ENCODE results near the gene OPCML.

Gene OPCML

GRCh38 chr11:133081730-133082452 is 450.4 kb downstream of the OPCML start:
- Histone ChIP-seq H3K4me1 (ENCODE audit: control insufficient read depth, insufficient read depth, low read length) (peaks cover 5% of the 10 kb centered on the region), H3K9ac (ENCODE audit: low read length in 2 of 2) (no peak overlapping the region), H3K36me3 (ENCODE audit: control insufficient read depth in 2 of 2, insufficient read depth in 2 of 2, low read length in 2 of 2) (no peaks in the 10 kb centered on the region), H3K27ac (ENCODE audit: low read length) (no peak overlapping the region), H3K27me3 (ENCODE audit: control insufficient read depth in 1 of 2, insufficient read depth in 2 of 2, low read length in 2 of 2) (peaks cover 32 to 33% of the 10 kb centered on the region in 2 donors), H3K4me3 (ENCODE audit: low read length in 2 of 2) (no peak overlapping the region), H3K9me3 (ENCODE audit: control insufficient read depth in 2 of 2, low read length in 2 of 2) (no peaks in the 10 kb centered on the region)

- H3K9ac ChIP-seq (ENCODE audit: low read length in 2 of 2), result no peak overlapping the region
- H3K27me3 ChIP-seq (ENCODE audit: control insufficient read depth in 1 of 2, insufficient read depth in 2 of 2, low read length in 2 of 2), result peaks cover 32% of the 10 kb centered on the region in 2 donors
- H3K27ac ChIP-seq (ENCODE audit: low read length), result no peak overlapping the region
- no peaks in the 10 kb centered on the region for H3K36me3 ChIP-seq (ENCODE audit: control insufficient read depth in 2 of 2, insufficient read depth in 2 of 2, low read length in 2 of 2)
- no peak overlapping the region for H3K4me3 ChIP-seq (ENCODE audit: low read length in 2 of 2)
- no peaks in the 10 kb centered on the region for H3K9me3 ChIP-seq (ENCODE audit: control insufficient read depth in 2 of 2, low read length in 2 of 2)
- H3K4me1 ChIP-seq (ENCODE audit: control insufficient read depth, insufficient read depth, low read length), result peaks cover 5% of the 10 kb centered on the region
These were observed 451.3 kb downstream of the OPCML start for GRCh38 chr11:133081020-133081419.

- Histone ChIP-seq H3K27me3 (ENCODE audit: control insufficient read depth in 1 of 2, insufficient read depth in 2 of 2, low read length in 2 of 2) (peaks cover 14 to 31% of the 10 kb centered on the region in 2 donors), H3K4me3 (ENCODE audit: low read length in 2 of 2) (no peak overlapping the region), H3K27ac (ENCODE audit: low read length) (no peak overlapping the region), H3K9ac (ENCODE audit: low read length in 2 of 2) (no peak overlapping the region), H3K4me1 (ENCODE audit: control insufficient read depth, insufficient read depth, low read length) (peaks cover 5% of the 10 kb centered on the region), H3K9me3 (ENCODE audit: control insufficient read depth in 2 of 2, low read length in 2 of 2) (no peaks in the 10 kb centered on the region), H3K36me3 (ENCODE audit: control insufficient read depth in 2 of 2, insufficient read depth in 2 of 2, low read length in 2 of 2) (no peaks in the 10 kb centered on the region)
These were observed 453.5 kb downstream of the OPCML start for GRCh38 chr11:133078591-133079404.

GRCh38 chr11:133078012-133078411 is 454.3 kb downstream of the OPCML start:
- Histone ChIP-seq H3K9ac (ENCODE audit: low read length in 2 of 2) (no peak overlapping the region), H3K27ac (ENCODE audit: low read length) (no peak overlapping the region), H3K36me3 (ENCODE audit: control insufficient read depth in 2 of 2, insufficient read depth in 2 of 2, low read length in 2 of 2) (no peaks in the 10 kb centered on the region), H3K4me3 (ENCODE audit: low read length in 2 of 2) (no peak overlapping the region), H3K9me3 (ENCODE audit: control insufficient read depth in 2 of 2, low read length in 2 of 2) (no peaks in the 10 kb centered on the region), H3K4me1 (ENCODE audit: control insufficient read depth, insufficient read depth, low read length) (peaks cover 1% of the 10 kb centered on the region), H3K27me3 (ENCODE audit: control insufficient read depth in 1 of 2, insufficient read depth in 2 of 2, low read length in 2 of 2) (peaks cover 9 to 28% of the 10 kb centered on the region in 2 donors)

GRCh38 chr11:133075351-133075750 is 456.9 kb downstream of the OPCML start:
- H3K27me3 ChIP-seq (ENCODE audit: control insufficient read depth in 1 of 2, insufficient read depth in 2 of 2, low read length in 2 of 2), result peaks cover 12 to 27% of the 10 kb centered on the region in 2 donors

GRCh38 chr11:133072858-133073582 is 459.3 kb downstream of the OPCML start:
- Histone ChIP-seq H3K4me3 (ENCODE audit: low read length in 2 of 2) (no peak overlapping the region), H3K36me3 (ENCODE audit: control insufficient read depth in 2 of 2, insufficient read depth in 2 of 2, low read length in 2 of 2) (no peaks in the 10 kb centered on the region), H3K4me1 (ENCODE audit: control insufficient read depth, insufficient read depth, low read length) (no peaks in the 10 kb centered on the region), H3K27me3 (ENCODE audit: control insufficient read depth in 1 of 2, insufficient read depth in 2 of 2, low read length in 2 of 2) (peaks cover 10 to 21% of the 10 kb centered on the region in 2 donors), H3K9me3 (ENCODE audit: control insufficient read depth in 2 of 2, low read length in 2 of 2) (no peaks in the 10 kb centered on the region), H3K27ac (ENCODE audit: low read length) (no peak overlapping the region), H3K9ac (ENCODE audit: low read length in 2 of 2) (no peak overlapping the region)

More at GRCh38 chr11:133075351-133075750, 456.9 kb downstream of the OPCML start:
- Histone ChIP-seq H3K9ac (ENCODE audit: low read length in 2 of 2) (no peak overlapping the region), H3K4me1 (ENCODE audit: control insufficient read depth, insufficient read depth, low read length) (no peaks in the 10 kb centered on the region), H3K36me3 (ENCODE audit: control insufficient read depth in 2 of 2, insufficient read depth in 2 of 2, low read length in 2 of 2) (no peaks in the 10 kb centered on the region), H3K27ac (ENCODE audit: low read length) (no peak overlapping the region), H3K9me3 (ENCODE audit: control insufficient read depth in 2 of 2, low read length in 2 of 2) (no peaks in the 10 kb centered on the region), H3K4me3 (ENCODE audit: low read length in 2 of 2) (no peak overlapping the region)

GRCh38 chr11:133072378-133072777 is 459.9 kb downstream of the OPCML start:
- no peak overlapping the region for H3K9ac ChIP-seq (ENCODE audit: low read length in 2 of 2)
- H3K9me3 ChIP-seq (ENCODE audit: control insufficient read depth in 2 of 2, low read length in 2 of 2), result no peaks in the 10 kb centered on the region
- H3K27me3 ChIP-seq (ENCODE audit: control insufficient read depth in 1 of 2, insufficient read depth in 2 of 2, low read length in 2 of 2), result peaks cover 11 to 19% of the 10 kb centered on the region in 2 donors
- H3K27ac ChIP-seq (ENCODE audit: low read length), result no peak overlapping the region
- no peaks in the 10 kb centered on the region for H3K4me1 ChIP-seq (ENCODE audit: control insufficient read depth, insufficient read depth, low read length)
- H3K36me3 ChIP-seq (ENCODE audit: control insufficient read depth in 2 of 2, insufficient read depth in 2 of 2, low read length in 2 of 2), result no peaks in the 10 kb centered on the region
- H3K4me3 ChIP-seq (ENCODE audit: low read length in 2 of 2), result no peak overlapping the region

- Histone ChIP-seq H3K9ac (ENCODE audit: low read length in 2 of 2) (no peak overlapping the region), H3K9me3 (ENCODE audit: control insufficient read depth in 2 of 2, low read length in 2 of 2) (no peaks in the 10 kb centered on the region), H3K27ac (ENCODE audit: low read length) (no peak overlapping the region), H3K36me3 (ENCODE audit: control insufficient read depth in 2 of 2, insufficient read depth in 2 of 2, low read length in 2 of 2) (no peaks in the 10 kb centered on the region), H3K4me1 (ENCODE audit: control insufficient read depth, insufficient read depth, low read length) (no peaks in the 10 kb centered on the region), H3K27me3 (ENCODE audit: control insufficient read depth in 1 of 2, insufficient read depth in 2 of 2, low read length in 2 of 2) (peaks cover 11 to 13% of the 10 kb centered on the region in 2 donors), H3K4me3 (ENCODE audit: low read length in 2 of 2) (no peak overlapping the region)
These were observed 461.5 kb downstream of the OPCML start for GRCh38 chr11:133070791-133071190.

GRCh38 chr11:133070021-133070713 is 462.1 kb downstream of the OPCML start:
- H3K9ac ChIP-seq (ENCODE audit: low read length in 2 of 2), result no peak overlapping the region

GRCh38 chr11:133065847-133066485 is 466.3 kb downstream of the OPCML start:
- peaks cover 8 to 10% of the 10 kb centered on the region in 2 donors for H3K27me3 ChIP-seq (ENCODE audit: control insufficient read depth in 1 of 2, insufficient read depth in 2 of 2, low read length in 2 of 2)
- peaks cover 12% of the 10 kb centered on the region for H3K4me1 ChIP-seq (ENCODE audit: control insufficient read depth, insufficient read depth, low read length)

More at GRCh38 chr11:133070021-133070713, 462.1 kb downstream of the OPCML start:
- no peaks in the 10 kb centered on the region for H3K36me3 ChIP-seq (ENCODE audit: control insufficient read depth in 2 of 2, insufficient read depth in 2 of 2, low read length in 2 of 2)
- H3K27ac ChIP-seq (ENCODE audit: low read length), result no peak overlapping the region
- H3K4me1 ChIP-seq (ENCODE audit: control insufficient read depth, insufficient read depth, low read length), result no peaks in the 10 kb centered on the region
- no peaks in the 10 kb centered on the region for H3K9me3 ChIP-seq (ENCODE audit: control insufficient read depth in 2 of 2, low read length in 2 of 2)
- peaks cover 11 to 14% of the 10 kb centered on the region in 2 donors for H3K27me3 ChIP-seq (ENCODE audit: control insufficient read depth in 1 of 2, insufficient read depth in 2 of 2, low read length in 2 of 2)
- H3K4me3 ChIP-seq (ENCODE audit: low read length in 2 of 2), result no peak overlapping the region

More at GRCh38 chr11:133065847-133066485, 466.3 kb downstream of the OPCML start:
- H3K27ac ChIP-seq (ENCODE audit: low read length), result no peak overlapping the region
- H3K9ac ChIP-seq (ENCODE audit: low read length in 2 of 2), result no peak overlapping the region
- no peaks in the 10 kb centered on the region for H3K36me3 ChIP-seq (ENCODE audit: control insufficient read depth in 2 of 2, insufficient read depth in 2 of 2, low read length in 2 of 2)
- H3K4me3 ChIP-seq (ENCODE audit: low read length in 2 of 2), result no peak overlapping the region
- H3K9me3 ChIP-seq (ENCODE audit: control insufficient read depth in 2 of 2, low read length in 2 of 2), result no peaks in the 10 kb centered on the region

Measured in stomach smooth muscle (tissue), 2 donors.